Stimulated activated CD4-positive, alpha-beta T cell treated with anti-CD3 and anti-CD28 coated beads, Interleukin-1b, Interleukin-23, amount 100 ng/mL, for 24 hours (primary cell): ENCODE data around the gene INSR.
"Not testable (repeated sequence)": the region's sequence is repeated elsewhere in the genome, so short reads cannot be mapped to it uniquely, and the experiment has no call there.

Source experiments
- DNase-seq, 4 experiments: peaks; one replicate each; pipeline ENCODE4 v3.0.0-alpha.2; 2020; ENCODE audit warnings: low read depth in 4 of 4, low spot score in 1 of 4

Gene INSR

GRCh38 chr19:7224995-7225394 lies 69.2 kb downstream of the INSR start:
- DNase-seq = no peak

- DNase-seq = no peak
Measured at GRCh38 chr19:7224209-7224686, 70.0 kb downstream of the INSR start.

- DNase-seq = no peak
Measured at GRCh38 chr19:7223429-7223828, 70.8 kb downstream of the INSR start.

GRCh38 chr19:7219056-7219455 lies 75.2 kb downstream of the INSR start:
- no peak for DNase-seq

- no peak for DNase-seq
Measured at GRCh38 chr19:7217861-7218260, 76.4 kb downstream of the INSR start.

- peak in 1 of 4 experiments; percentile 25 for DNase-seq
Measured at GRCh38 chr19:7216373-7216902, 77.8 kb downstream of the INSR start.

GRCh38 chr19:7215176-7215575 lies 79.0 kb downstream of the INSR start:
- DNase-seq = no peak

GRCh38 chr19:7214324-7215089 lies 79.7 kb downstream of the INSR start:
- DNase-seq = no peak

GRCh38 chr19:7213628-7214323 lies 80.4 kb downstream of the INSR start:
- DNase-seq = no peak

- DNase-seq = no peak
Measured at GRCh38 chr19:7211191-7211951, 82.8 kb downstream of the INSR start.

GRCh38 chr19:7210359-7210758 lies 83.9 kb downstream of the INSR start:
- no peak for DNase-seq

GRCh38 chr19:7209597-7210325 lies 84.5 kb downstream of the INSR start:
- DNase-seq = not testable (repeated sequence)

GRCh38 chr19:7209036-7209435 lies 85.2 kb downstream of the INSR start:
- DNase-seq = not testable (repeated sequence)

- DNase-seq = no peak
Measured at GRCh38 chr19:7203332-7203731, 90.9 kb downstream of the INSR start.

- DNase-seq = no peak
Measured at GRCh38 chr19:7202888-7203287, 91.3 kb downstream of the INSR start.

- no peak for DNase-seq
Measured at GRCh38 chr19:7200736-7201135, 93.5 kb downstream of the INSR start.

- DNase-seq = no peak
Measured at GRCh38 chr19:7199613-7200533, 94.3 kb downstream of the INSR start.

- peak; percentile 65 to 85 (median 75) for DNase-seq
Measured at GRCh38 chr19:7197760-7198696, 96.2 kb downstream of the INSR start.
